ENCODE results near the gene SPIRE2. TPM values are rescaled to one million over a fixed set of nuclear protein-coding genes. Genes with fewer than 3 reads are reported as not detected.

The SPIRE2 gene
- total and polyA plus RNA-seq, 2 donors (not counting 1 experiment from before 2014, with no cell fraction given), result 0.98 to 2.0 TPM

DNA sequence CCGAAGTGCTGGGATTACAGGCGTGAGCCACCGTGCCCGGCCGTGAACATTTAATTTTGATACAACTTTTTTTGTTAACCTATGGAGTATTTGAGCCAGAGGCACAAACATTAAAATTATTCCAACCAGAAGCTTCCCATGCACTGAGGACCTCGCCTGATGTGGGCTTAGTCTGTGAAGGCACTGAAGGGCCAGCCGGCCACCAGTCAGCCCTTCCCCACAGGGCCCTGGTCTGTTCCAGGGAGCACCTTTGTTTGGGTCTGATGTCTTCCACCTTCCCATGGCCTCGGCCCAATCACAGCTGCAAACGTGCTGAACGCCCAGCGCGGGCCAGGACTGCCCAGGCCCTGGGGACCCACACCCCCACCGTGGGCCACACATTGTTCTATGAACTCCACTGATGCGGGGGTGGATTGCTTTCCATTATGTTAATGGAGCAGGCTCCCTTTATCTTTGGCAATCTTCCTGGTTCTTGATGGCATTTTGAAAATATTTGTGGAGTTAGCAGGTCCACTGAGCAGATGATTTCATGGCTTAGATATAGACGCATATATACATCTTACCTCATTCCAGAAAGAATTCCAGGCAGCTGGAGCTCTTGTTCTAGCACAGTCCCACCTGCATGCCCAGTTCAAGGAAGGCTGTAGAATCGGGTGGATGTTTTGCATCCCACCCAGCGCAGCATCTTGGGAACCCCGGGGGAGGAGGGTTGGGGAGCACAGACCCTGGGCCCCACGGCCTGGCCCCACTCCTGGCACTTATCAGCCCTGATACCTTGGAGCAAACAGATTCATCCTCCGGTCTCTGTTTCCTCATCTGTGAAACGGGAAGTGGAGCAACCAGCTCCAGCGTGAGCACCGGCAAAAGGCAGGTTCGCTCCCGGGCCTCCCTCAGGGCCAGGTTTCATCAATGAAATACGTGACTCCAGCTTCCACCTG lies 14.5 kb downstream of the SPIRE2 start:
- Histone ChIP-seq H3K9ac (ENCODE audit: low read length) (no peak overlapping the region), H3K4me3 (ENCODE audit: control extremely low read depth in 1 of 5, extremely low read depth in 1 of 5, insufficient read depth in 1 of 5, low read depth in 2 of 5, low read length in 4 of 5) (no peak overlapping the region), H3K27ac (ENCODE audit: low read length in 2 of 2) (no peak overlapping the region), H2AFZ (ENCODE audit: insufficient read depth, low read depth, low read length, poor library complexity, severe bottlenecking) (no peak overlapping the region), H4K20me1 (ENCODE audit: control insufficient read depth, insufficient read depth, low read length, poor library complexity, severe bottlenecking) (no peaks in the 10 kb centered on the region), H3K9me3 (ENCODE audit: control extremely low read depth in 1 of 3, control insufficient read depth in 2 of 3, insufficient read depth in 1 of 3, low read length in 2 of 3) (no peaks in the 10 kb centered on the region), H3K36me3 (replicated peaks in 1 of 2; ENCODE audit: control extremely low read depth in 1 of 2, control insufficient read depth in 1 of 2, extremely low read depth in 1 of 2, insufficient read depth in 2 of 2, low read length in 1 of 2) (no peaks in the 10 kb centered on the region), H3K27me3 (replicated peaks in 1 of 4; ENCODE audit: control extremely low read depth in 1 of 4, control insufficient read depth in 3 of 4, insufficient read depth in 4 of 4, low read length in 3 of 4) (no peaks in the 10 kb centered on the region), H3K79me2 (ENCODE audit: control insufficient read depth, insufficient read depth, low read length) (no peaks in the 10 kb centered on the region), H3K4me2 (replicated peaks; ENCODE audit: low read depth, low read length, poor library complexity, severe bottlenecking) (no peak overlapping the region), H3K4me1 (ENCODE audit: control insufficient read depth in 2 of 2, insufficient read depth in 2 of 2, low read length in 2 of 2) (peaks cover 11 to 20% of the 10 kb centered on the region in 2 donors)
- intact Hi-C loops (cut with micrococcal nuclease), result no loop called here
- POLR2A ChIA-PET, result no interaction called here
- Mint-ChIP-seq H3K27me3 (no peaks in the 10 kb centered on the region), H3K4me1 (peaks cover 22% of the 10 kb centered on the region), H3K4me3 (no peak overlapping the region), H3K27ac (peak overlapping the region; percentile 2), H3K9me3 (ENCODE audit: insufficient read depth) (no peaks in the 10 kb centered on the region)
- no peak for ATAC-seq (ENCODE audit: low read depth)
- TF ChIP-seq, protein P1, sequence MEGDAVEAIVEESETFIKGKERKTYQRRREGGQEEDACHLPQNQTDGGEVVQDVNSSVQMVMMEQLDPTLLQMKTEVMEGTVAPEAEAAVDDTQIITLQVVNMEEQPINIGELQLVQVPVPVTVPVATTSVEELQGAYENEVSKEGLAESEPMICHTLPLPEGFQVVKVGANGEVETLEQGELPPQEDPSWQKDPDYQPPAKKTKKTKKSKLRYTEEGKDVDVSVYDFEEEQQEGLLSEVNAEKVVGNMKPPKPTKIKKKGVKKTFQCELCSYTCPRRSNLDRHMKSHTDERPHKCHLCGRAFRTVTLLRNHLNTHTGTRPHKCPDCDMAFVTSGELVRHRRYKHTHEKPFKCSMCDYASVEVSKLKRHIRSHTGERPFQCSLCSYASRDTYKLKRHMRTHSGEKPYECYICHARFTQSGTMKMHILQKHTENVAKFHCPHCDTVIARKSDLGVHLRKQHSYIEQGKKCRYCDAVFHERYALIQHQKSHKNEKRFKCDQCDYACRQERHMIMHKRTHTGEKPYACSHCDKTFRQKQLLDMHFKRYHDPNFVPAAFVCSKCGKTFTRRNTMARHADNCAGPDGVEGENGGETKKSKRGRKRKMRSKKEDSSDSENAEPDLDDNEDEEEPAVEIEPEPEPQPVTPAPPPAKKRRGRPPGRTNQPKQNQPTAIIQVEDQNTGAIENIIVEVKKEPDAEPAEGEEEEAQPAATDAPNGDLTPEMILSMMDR (IDR thresholded peaks at IDR 0.05), result no peak
- TF ChIP-seq EZH2 (IDR thresholded peaks at IDR 0.05; ENCODE audit: borderline replicate concordance, insufficient read depth, low read depth, low read length, poor library complexity, severe bottlenecking), result no peak
- DNase-seq, result no peak
- 87% methylated on average over 14 of the region's 26 CpGs for WGBS (ENCODE audit: insufficient coverage)
- CTCF ChIA-PET, result interaction anchor here (1.0 to 1.1 kb wide), 2 partner anchors 17 to 18 kb away, joined by 3 read pairs; no protein-coding TSS in a partner anchor
